HG02943 (cell line): ENCODE measurements around the gene MAN2A1.

Experiments
- ATAC-seq: cut with Tn5 transposase; IDR thresholded peaks from one replicate; pipeline ENCODE4 v1.9.1; 2021; ENCODE audit warnings: mild to moderate bottlenecking, low read depth, moderate library complexity; ENCODE audit not compliant: unreplicated experiment

Gene MAN2A1

DNA sequence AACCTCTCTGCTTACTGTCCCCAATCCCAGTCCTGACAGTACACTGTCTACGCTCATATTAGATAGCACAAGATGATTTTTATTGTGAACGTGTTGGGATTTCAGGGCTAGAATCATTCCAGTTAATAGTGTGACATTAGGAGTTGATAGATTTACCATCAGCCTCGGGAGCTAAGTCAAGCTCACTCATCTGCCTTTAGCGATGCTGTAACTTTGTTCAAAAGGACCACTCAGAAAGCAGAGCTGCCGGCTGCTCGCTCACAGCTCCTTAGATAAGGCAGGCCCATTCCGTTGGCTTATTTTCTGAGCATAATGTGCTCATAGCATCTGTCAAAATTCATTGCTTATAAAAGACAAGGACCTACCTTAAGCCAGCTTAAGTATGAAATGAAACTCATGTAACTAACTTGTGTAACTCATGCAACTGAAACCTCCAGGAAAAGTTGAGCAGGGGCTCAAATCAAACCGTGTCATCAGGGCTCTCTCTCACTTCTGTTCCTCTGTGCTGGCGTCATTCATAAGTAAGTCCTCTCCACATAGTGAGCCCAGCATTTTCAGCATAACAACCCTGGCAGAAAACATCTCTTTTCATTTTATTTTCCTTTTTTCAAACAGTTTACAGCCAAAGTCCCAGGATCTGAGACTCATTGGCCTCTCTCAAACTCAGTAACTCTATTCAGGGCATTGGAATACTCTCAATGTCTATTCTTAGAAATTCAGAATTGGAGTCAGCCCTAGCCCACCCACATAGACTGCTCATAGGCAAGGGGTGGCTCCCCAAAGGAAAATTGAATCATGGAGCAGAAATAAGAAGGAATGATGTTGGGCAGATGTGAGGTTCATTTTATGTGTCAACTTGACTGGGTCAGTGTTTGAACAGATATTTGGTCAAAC, 208.8 kb downstream of the MAN2A1 start:
- ATAC-seq: no peak

- ATAC-seq: no peak
Measured at GRCh38 chr5:109899163-109899535, 209.4 kb downstream of the MAN2A1 start.

DNA sequence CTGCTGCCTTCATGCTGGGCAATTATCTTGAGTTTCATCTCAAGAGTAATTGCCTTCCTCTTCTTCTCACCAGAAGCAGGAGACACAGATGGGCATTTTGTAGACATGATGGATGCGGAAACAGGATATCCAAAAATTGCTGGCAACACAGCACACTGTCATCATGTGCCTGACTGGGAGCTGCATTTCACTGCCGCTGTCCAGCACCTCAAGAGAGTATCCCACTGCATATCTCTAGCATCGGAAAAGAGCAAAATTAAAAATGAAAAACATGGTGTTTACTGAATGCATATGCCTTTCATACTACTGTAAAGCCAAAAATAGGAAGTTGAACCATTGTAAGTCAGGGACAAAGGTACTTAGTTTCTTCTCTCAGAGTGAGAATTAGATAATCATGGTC, 210.7 kb downstream of the MAN2A1 start:
- no peak for ATAC-seq

GRCh38 chr5:109900911-109901627, 211.3 kb downstream of the MAN2A1 start:
- no peak for ATAC-seq

DNA sequence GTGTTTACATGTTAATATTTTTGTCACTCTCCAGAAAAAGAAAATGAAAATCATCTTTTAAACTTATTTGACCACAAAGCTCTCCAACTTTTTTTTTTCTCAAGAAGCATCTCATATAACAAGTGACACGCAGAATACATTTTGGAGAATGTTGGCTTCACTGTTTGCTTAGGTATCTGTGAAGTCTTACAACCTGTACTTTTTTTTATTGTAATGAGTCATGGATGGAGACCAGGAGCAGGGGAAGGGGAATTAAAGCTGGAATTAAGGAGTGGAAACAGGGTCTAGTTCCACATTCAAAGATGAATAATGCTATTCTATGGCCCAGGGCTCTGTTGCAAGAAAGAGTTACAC, 211.9 kb downstream of the MAN2A1 start:
- no peak for ATAC-seq

GRCh38 chr5:109903061-109903460, 213.3 kb downstream of the MAN2A1 start:
- no peak for ATAC-seq

DNA sequence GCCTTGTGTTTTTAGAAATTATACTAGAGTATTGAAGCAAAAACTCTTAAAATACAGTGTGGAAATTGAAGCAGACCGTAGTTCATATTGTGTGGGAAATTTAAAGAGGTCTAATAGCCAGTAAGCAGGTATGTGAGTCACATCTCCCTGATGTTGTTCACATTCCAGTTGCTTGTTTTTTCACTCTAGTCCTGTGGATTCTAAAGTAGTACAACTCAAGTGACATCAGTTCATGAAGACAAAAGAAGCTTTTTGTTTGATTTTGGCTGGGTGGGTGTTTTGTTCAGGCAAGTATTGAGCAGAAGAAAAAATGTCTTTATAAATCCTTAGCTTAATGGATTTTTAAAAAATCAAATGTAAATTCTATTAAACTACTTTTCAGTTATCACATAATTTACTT, 216.2 kb downstream of the MAN2A1 start:
- ATAC-seq: no peak

GRCh38 chr5:109907189-109907588, 217.5 kb downstream of the MAN2A1 start:
- no peak for ATAC-seq

DNA sequence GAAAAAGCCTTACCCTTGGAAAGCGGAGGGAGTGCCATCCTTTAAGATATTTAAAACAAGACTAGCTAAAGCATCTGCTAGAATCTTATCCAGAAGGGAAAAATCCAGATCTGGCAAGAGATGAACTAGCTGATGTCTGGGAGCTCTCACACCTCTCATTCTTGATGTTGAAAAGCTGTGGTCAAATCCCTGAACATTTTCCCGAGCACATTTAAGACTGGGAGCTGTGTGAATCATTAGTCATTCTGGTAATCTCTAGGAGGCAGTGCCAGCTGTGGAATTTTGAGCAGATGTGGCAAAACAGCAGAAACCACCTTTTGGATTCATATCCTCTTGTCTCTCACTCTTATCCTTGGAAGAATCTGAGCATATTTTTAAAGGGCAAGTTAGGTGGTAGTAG, 218.0 kb downstream of the MAN2A1 start:
- ATAC-seq: no peak

DNA sequence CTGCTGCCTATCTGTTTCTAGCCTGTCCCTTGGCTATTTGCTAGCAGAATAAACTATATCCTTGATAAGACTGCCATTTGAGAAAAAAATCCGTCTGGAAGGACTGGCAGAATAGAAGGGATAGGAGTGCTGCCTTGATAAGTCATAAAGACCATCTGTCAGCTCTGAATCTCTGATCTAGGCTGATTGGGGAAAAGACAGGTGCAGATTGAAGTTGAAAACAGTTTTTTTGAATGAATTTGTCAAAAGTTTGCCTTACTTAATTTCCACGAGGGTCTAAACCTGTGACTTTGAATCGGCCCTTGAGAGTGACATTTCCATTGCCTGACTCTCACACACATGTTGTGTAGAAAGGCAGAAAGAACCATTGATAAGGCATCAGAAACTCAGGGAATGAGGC, 218.6 kb downstream of the MAN2A1 start:
- ATAC-seq: no peak

DNA sequence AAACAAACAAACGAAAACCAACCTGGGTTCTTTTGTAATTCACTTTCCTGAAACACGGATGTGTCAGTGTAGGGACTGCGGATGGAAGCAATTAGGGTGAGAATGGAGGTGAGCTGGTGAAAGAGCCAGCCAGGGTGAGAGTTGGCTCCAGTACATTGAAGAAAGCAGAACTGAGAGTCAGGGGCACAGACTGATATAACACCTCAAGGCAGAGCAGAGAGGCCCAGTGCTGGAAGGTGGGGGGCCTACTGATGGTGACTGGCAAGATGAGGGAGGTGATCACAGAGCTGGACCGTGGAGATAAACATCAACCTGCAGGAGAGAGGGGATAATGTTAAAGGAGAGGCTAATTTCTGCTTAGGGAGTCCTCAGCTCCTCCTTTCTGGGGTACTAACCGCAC, 221.1 kb downstream of the MAN2A1 start:
- no peak for ATAC-seq

GRCh38 chr5:109911731-109912130, 222.0 kb downstream of the MAN2A1 start:
- no peak for ATAC-seq

GRCh38 chr5:109914906-109915305, 225.2 kb downstream of the MAN2A1 start:
- no peak for ATAC-seq

- ATAC-seq: no peak
Measured at GRCh38 chr5:109916481-109917153, 226.9 kb downstream of the MAN2A1 start.
